IMR-90 (cell line): ENCODE data around the gene SLC6A11. TPM values are rescaled to one million over a fixed set of nuclear protein-coding genes. Genes with fewer than 3 reads are reported as not detected.

Source experiments
- ATAC-seq: fragments of 200-7000 bp; cut with Tn5 transposase; 2 replicates; pipeline ENCODE4 v1.9.1; 2020; ENCODE audit warnings: low read depth, mild to moderate bottlenecking, moderate library complexity
- BruUV-seq: library from RNA; stranded (reverse); fragments of 400-500 nt; replicated peaks from 2 replicates; lab custom pipeline; 2021; lab: Mats Ljungman, UMichigan
- CTCF ChIA-PET: fragments of 300-600 bp; formaldehyde crosslinking; extraction: SDS; loops from one replicate; lab custom pipeline; 2021; ENCODE audit warnings: antibody characterized with exemption; lab: Yijun Ruan, JAX
- POLR2A ChIA-PET: fragments of 300-600 bp; sonication (Branson Sonifier 250); formaldehyde crosslinking; loops from one replicate; lab custom pipeline; 2022; ENCODE audit warnings: antibody characterized with exemption; ENCODE audit not compliant: unreplicated experiment; lab: Charles Lee
- DNase-seq: peaks from one replicate; pipeline ENCODE4 v3.0.0; 2013
- H2AFZ ChIP-seq: replicated peaks from 2 replicates; pipeline ENCODE3; 2013; ENCODE audit warnings: low read length, mild to moderate bottlenecking; ENCODE audit not compliant: poor library complexity
- H2AK5ac ChIP-seq: 2 replicates; pipeline ENCODE4 v1.6.1; 2013; ENCODE audit warnings: low read depth, low read length, inconsistent platforms
- H2AK9ac ChIP-seq: replicated peaks from 2 replicates; pipeline ENCODE3; 2013; ENCODE audit warnings: mild to moderate bottlenecking, low read depth, low read length, moderate library complexity; ENCODE audit not compliant: poor library complexity
- H2BK120ac ChIP-seq: 2 replicates; pipeline ENCODE4 v1.6.1; 2013; ENCODE audit warnings: low read depth, low read length, inconsistent platforms
- H2BK15ac ChIP-seq: 3 replicates; pipeline ENCODE4 v1.6.1; 2013; ENCODE audit warnings: low read depth, low read length, inconsistent platforms
- H2BK20ac ChIP-seq: 2 replicates; pipeline ENCODE4 v1.6.1; 2013; ENCODE audit warnings: low read depth, mild to moderate bottlenecking, inconsistent platforms, low read length, moderate library complexity
- H2BK5ac ChIP-seq: 2 replicates; pipeline ENCODE4 v1.6.1; 2013; ENCODE audit warnings: mild to moderate bottlenecking, low read depth, low read length, inconsistent platforms; ENCODE audit not compliant: poor library complexity, severe bottlenecking
- H3K14ac ChIP-seq: replicated peaks from 2 replicates; pipeline ENCODE4 v1.6.1; 2013; ENCODE audit warnings: low read depth, low read length, inconsistent platforms
- H3K18ac ChIP-seq: 2 replicates; pipeline ENCODE4 v1.6.1; 2013; ENCODE audit warnings: low read depth, low read length, control low read depth
- H3K23ac ChIP-seq: 2 replicates; pipeline ENCODE4 v1.6.1; 2013; ENCODE audit warnings: low read depth, low read length, inconsistent platforms
- H3K27ac ChIP-seq: 2 replicates; pipeline ENCODE4 v1.5.1; 2013; ENCODE audit warnings: mild to moderate bottlenecking, control low read depth, low read length; ENCODE audit not compliant: insufficient read depth
- H3K27me3 ChIP-seq: 2 replicates; pipeline ENCODE4 v1.6.1; 2013; ENCODE audit warnings: low read length; ENCODE audit not compliant: control insufficient read depth, insufficient read depth
- H3K36me3 ChIP-seq: 2 replicates; pipeline ENCODE4 v1.6.1; 2013; ENCODE audit warnings: low read length, mixed read lengths; ENCODE audit not compliant: control insufficient read depth, insufficient read depth
- H3K4ac ChIP-seq: 2 replicates; pipeline ENCODE4 v1.6.1; 2013; ENCODE audit warnings: low read depth, low read length, inconsistent platforms
- H3K4me1 ChIP-seq: 2 replicates; pipeline ENCODE4 v1.6.1; 2013; ENCODE audit warnings: low read length, mixed read lengths; ENCODE audit not compliant: control insufficient read depth, insufficient read depth
- H3K4me2 ChIP-seq: 2 replicates; pipeline ENCODE4 v1.6.1; 2013; ENCODE audit warnings: low read depth, mild to moderate bottlenecking, control low read depth, low read length, moderate library complexity
- H3K4me3 ChIP-seq: 2 replicates; pipeline ENCODE4 v1.5.1; 2013; ENCODE audit warnings: low read depth, mild to moderate bottlenecking, control low read depth, low read length, moderate library complexity; ENCODE audit not compliant: insufficient read depth
- H3K56ac ChIP-seq: 2 replicates; pipeline ENCODE4 v1.6.1; 2013; ENCODE audit warnings: low read length, inconsistent platforms; ENCODE audit not compliant: insufficient read depth; ENCODE audit errors: extremely low read depth
- H3K79me1 ChIP-seq, 2 experiments: 2 replicates each; pipeline ENCODE4 v1.6.1; 2013; ENCODE audit warnings: low read length in 2 of 2, inconsistent platforms in 1 of 2, low read depth in 1 of 2
- H3K9ac ChIP-seq: 2 replicates; pipeline ENCODE4 v1.6.1; 2013; ENCODE audit warnings: low read depth, low read length, control low read depth
- H3K9me1 ChIP-seq: 2 replicates; pipeline ENCODE4 v1.6.1; 2013; ENCODE audit warnings: low read length, inconsistent platforms; ENCODE audit not compliant: insufficient read depth
- H3K9me3 ChIP-seq: 2 replicates; pipeline ENCODE4 v1.6.1; 2013; ENCODE audit warnings: low read length; ENCODE audit not compliant: control insufficient read depth, insufficient read depth
- H4K20me1 ChIP-seq: 2 replicates; pipeline ENCODE4 v1.6.1; 2013; ENCODE audit warnings: low read length, inconsistent platforms; ENCODE audit not compliant: insufficient read depth
- H4K5ac ChIP-seq: 2 replicates; pipeline ENCODE4 v1.6.1; 2013; ENCODE audit warnings: mild to moderate bottlenecking, low read depth, low read length, control low read depth
- H4K8ac ChIP-seq, 2 experiments: 2 replicates each; pipeline ENCODE4 v1.6.1; 2013; ENCODE audit warnings: low read depth in 2 of 2, low read length in 2 of 2, control low read depth in 1 of 2, inconsistent platforms in 1 of 2
- H4K91ac ChIP-seq: 2 replicates; pipeline ENCODE4 v1.6.1; 2013; ENCODE audit warnings: low read depth, low read length, inconsistent platforms; ENCODE audit not compliant: insufficient read depth
- FOS ChIP-seq: fragments of 150-350 bp; IDR thresholded peaks from 2 replicates; pipeline ENCODE4 v1.6.1; 2016; ENCODE audit warnings: low read depth, low read length
- POLR2A ChIP-seq: IDR thresholded peaks from 2 replicates; pipeline ENCODE4 v1.6.1; 2012; ENCODE audit warnings: mild to moderate bottlenecking, low read depth, low read length
- RFX5 ChIP-seq: IDR thresholded peaks from 2 replicates; pipeline ENCODE4 v1.8.0; 2012; ENCODE audit warnings: low read depth, mild to moderate bottlenecking, low read length, moderate library complexity
- SMC3 ChIP-seq: fragments of 150-350 bp; IDR thresholded peaks from 2 replicates; pipeline ENCODE4 v1.6.1; 2016; ENCODE audit warnings: low read depth, mild to moderate bottlenecking, antibody characterized with exemption, low read length, moderate library complexity
- WGBS, 2 experiments: methylation state at CpG; one replicate each; pipeline versions ENCODE4 v1.1.5 to v1.1.7; 2013; ENCODE audit warnings: missing lambda C conversion rate in 2 of 2; ENCODE audit not compliant: insufficient read length in 1 of 2; ENCODE audit errors: extremely low coverage in 2 of 2; 5-methylcytosine and 5-hydroxymethylcytosine counted together
- dilution Hi-C: fragments of 300-500 bp; cut with HindIII; formaldehyde crosslinking; loops from one replicate; pipeline ENCODE4 v1.14.3; 2018; ENCODE audit warnings: low sequenced_read_pairs; ENCODE audit not compliant: unreplicated experiment
- in situ Hi-C: fragments of 300-500 bp; cut with MboI; formaldehyde crosslinking; loops from 3 replicates; pipeline ENCODE4 v1.14.3; 2019; ENCODE audit warnings: low sequenced_read_pairs, inconsistent platforms, mixed read lengths
- intact Hi-C: fragments of 100-400 bp; cut with micrococcal nuclease; formaldehyde crosslinking; loops from 2 replicates; pipeline ENCODE4 v1.10.0; 2022
- polyA plus RNA-seq, 3 experiments: library from polyadenylated mRNA; depleted of rRNA; stranded (reverse); fragments of >200 nt; gene quantifications; 2 replicates each; pipeline ENCODE4 v1.2.3, GENCODE V29; 2012; ENCODE audit warnings: low replicate concordance in 1 of 3
- total RNA-seq: library from RNA; depleted of rRNA; stranded (reverse); fragments of >200 nt; gene quantifications from 2 replicates; pipeline ENCODE4 v1.2.3, GENCODE V29; 2012
- TF ChIP-seq, protein P1 (sequence below): fragments of 150-350 bp; IDR thresholded peaks from 2 replicates; pipeline ENCODE4 v1.6.1; 2017; ENCODE audit warnings: mild to moderate bottlenecking, antibody characterized with exemption, low read length, low read depth
- TF ChIP-seq, protein P2 (sequence below): conservative IDR thresholded peaks from 2 replicates; pipeline ENCODE4 v1.5.1; 2012; ENCODE audit warnings: mild to moderate bottlenecking, low read depth, low read length, improper control_type of control experiment

The SLC6A11 gene
- total and polyA plus RNA-seq, 2 of the 4 experiments (the other 2 are of a cell fraction), result not detected

DNA sequence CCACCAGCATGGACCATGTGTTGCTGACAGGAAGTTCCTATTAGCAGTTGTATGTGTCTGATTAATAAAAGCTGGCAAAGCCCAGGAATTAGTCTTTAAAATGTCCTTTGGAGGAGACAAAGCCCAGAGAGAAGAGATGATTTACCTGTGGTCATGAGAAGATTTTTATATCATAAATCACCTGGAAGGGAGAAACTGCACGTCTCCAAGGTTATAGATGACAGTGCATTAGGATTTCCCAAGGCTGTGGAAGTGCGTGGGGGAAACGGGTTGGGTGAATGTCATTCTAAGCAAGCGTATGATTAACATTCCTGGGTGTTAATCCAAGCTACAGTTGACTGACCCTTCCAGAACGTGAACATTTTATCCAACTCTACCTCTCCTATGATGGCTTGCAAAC lies 76.6 kb downstream of the SLC6A11 start:
- H4K91ac ChIP-seq, result no peak overlapping the region
- no peaks in the 10 kb centered on the region for H4K20me1 ChIP-seq
- H3K56ac ChIP-seq, result no peak overlapping the region
- no peak overlapping the region for H4K8ac ChIP-seq
- no peak overlapping the region for H3K23ac ChIP-seq
- H3K4ac ChIP-seq, result no peak overlapping the region
- no CpG with 5 or more reads among the region's 5 CpGs for WGBS, 2 experiments
- no peak overlapping the region for H4K5ac ChIP-seq
- H3K27me3 ChIP-seq, result 0 out of 2 replicates have a peak, but pooled peaks cover 1% of the 10 kb centered on the region
- H3K9me1 ChIP-seq, result no peaks in the 10 kb centered on the region
- no peak overlapping the region for H2AK9ac ChIP-seq
- dilution Hi-C loops, result no loop called here
- no peak overlapping the region for H2BK120ac ChIP-seq
- BruUV-seq, result no TSS peak
- in situ Hi-C loops, result no loop called here
- H3K9me3 ChIP-seq, result no peaks in the 10 kb centered on the region
- H3K14ac ChIP-seq, result no peak overlapping the region
- ChIA-PET POLR2A (no interaction called here), CTCF (no interaction called here)
- no peaks in the 10 kb centered on the region for H3K79me1 ChIP-seq
- no peaks in the 10 kb centered on the region for H3K36me3 ChIP-seq
- intact Hi-C loops, result no loop called here
- TF ChIP-seq RFX5 (no peak), POLR2A (no peak), FOS (no peak), SMC3 (no peak)
- TF ChIP-seq, protein P1, sequence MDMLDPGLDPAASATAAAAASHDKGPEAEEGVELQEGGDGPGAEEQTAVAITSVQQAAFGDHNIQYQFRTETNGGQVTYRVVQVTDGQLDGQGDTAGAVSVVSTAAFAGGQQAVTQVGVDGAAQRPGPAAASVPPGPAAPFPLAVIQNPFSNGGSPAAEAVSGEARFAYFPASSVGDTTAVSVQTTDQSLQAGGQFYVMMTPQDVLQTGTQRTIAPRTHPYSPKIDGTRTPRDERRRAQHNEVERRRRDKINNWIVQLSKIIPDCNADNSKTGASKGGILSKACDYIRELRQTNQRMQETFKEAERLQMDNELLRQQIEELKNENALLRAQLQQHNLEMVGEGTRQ, result no peak
- TF ChIP-seq, protein P2, sequence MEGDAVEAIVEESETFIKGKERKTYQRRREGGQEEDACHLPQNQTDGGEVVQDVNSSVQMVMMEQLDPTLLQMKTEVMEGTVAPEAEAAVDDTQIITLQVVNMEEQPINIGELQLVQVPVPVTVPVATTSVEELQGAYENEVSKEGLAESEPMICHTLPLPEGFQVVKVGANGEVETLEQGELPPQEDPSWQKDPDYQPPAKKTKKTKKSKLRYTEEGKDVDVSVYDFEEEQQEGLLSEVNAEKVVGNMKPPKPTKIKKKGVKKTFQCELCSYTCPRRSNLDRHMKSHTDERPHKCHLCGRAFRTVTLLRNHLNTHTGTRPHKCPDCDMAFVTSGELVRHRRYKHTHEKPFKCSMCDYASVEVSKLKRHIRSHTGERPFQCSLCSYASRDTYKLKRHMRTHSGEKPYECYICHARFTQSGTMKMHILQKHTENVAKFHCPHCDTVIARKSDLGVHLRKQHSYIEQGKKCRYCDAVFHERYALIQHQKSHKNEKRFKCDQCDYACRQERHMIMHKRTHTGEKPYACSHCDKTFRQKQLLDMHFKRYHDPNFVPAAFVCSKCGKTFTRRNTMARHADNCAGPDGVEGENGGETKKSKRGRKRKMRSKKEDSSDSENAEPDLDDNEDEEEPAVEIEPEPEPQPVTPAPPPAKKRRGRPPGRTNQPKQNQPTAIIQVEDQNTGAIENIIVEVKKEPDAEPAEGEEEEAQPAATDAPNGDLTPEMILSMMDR, result no peak
- no peak overlapping the region for H2AK5ac ChIP-seq
- ATAC-seq (no peak), DNase-seq (no peak)
- no peak overlapping the region for H2AFZ ChIP-seq
- H2BK5ac ChIP-seq, result no peak overlapping the region
- no peak overlapping the region for H3K27ac ChIP-seq
- no peaks in the 10 kb centered on the region for H3K4me1 ChIP-seq
- H3K4me2 ChIP-seq, result no peak overlapping the region
- H3K18ac ChIP-seq, result no peak overlapping the region
- H3K4me3 ChIP-seq, result no peak overlapping the region
- H2BK20ac ChIP-seq, result no peak overlapping the region
- no peak overlapping the region for H2BK15ac ChIP-seq
- H3K9ac ChIP-seq, result no peak overlapping the region
